ENCODE results near the gene TP73.
"Not testable (repeated sequence)": the region's sequence is repeated elsewhere in the genome, so short reads cannot be mapped to it uniquely, and the experiment has no call there.

The TP73 gene

DNA sequence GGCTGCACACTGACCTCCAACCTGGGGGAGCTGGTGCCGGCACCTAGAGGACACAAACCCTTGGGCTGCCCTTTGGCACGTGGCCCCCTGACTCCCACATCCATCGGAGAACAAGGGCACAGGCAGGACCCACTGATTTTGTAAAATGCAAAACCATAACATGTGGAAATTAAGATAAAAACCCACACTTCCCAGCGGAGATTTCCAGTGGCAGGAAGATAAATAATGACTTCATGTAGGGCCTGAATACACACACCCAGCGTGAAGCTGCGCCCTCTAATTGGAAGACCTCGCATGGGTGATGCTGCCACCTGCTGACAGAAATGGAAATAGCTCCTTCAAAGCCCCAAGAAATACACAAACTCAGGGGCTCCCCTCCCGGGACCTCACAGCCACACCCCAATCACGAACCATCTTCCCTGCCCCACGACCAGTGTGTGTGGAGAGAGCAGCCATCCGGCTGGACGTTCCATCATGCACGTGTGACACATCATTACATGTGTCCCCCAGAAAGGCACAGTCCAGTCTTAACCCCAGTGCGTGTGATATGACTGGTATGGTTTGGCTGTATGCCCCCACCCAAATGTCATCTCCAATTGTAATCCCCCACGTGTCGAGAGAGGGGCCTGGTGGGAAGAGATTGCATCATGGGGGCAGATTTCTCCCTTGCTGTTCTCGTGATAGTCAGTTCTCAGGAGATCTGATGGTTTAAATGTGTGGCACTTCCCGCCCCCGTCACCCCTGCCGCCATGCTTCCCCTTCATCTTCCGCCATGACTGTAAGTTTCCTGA lies 33.2 kb upstream of the TP73 start:
- peak; percentile 78 for DNase-seq (ENCODE audit: low read depth)

DNA sequence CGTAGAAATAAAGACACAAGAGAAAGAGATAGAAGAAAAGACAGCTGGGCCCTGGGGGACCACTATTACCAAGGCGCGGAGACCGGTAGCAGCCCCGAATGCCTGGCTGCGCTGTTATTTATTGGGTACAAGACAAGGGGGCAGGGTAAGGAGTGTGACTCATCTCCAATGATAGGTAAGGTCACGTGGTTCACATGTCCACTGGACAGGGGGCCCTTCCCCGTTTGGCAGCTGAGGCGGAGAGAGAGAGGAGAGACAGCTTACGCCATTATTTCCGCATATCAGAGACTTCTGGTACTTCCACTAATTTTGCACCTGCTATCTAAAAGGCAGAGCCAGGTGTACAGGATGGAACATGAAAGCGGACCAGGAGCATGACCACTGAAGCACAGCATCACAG lies 31.6 kb upstream of the TP73 start:
- no peak for DNase-seq (ENCODE audit: low read depth)

DNA sequence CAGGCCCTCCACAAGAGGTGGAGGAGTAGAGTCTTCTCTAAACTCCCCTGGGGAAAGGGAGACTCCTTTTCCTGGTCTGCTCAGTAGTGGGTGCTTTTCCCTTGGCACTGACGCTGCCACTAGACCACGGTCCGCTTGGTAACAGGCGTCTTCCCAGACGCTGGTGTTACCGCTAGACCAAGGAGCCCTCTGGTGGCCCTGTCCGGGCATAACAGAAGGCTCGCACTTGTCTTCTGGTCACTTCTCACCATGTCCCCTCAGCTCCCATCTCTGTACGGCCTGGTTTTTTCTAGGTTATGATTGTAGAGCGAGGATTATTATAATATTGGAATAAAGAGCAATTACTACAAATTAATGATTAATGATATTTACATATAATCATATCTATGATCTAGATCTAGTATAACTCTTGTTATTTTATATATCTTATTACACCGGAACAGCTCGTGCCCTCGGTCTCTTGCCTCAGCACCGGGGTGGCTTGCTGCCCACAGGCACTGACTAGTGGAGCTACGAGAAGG lies 31.1 kb upstream of the TP73 start:
- DNase-seq (ENCODE audit: low read depth), result peak; percentile 61

DNA sequence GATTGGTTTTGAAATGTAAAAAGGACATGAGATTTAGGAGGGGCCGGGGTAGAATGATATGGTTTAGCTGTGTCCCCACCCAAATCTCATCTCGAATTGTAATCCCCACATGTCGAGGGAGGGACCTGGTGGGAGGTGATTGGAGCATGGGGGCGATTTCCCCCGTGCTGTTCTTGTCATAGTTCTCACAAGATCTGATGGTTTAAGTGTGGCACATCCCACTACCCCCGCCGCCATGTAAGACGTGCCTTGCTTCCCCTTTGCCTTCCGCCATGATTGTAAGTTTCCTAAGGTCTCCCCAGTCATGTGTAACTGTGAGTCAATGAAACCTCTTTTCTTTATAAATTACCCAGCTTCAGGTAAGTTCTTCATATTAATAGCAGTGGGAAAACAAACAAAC lies 30.2 kb upstream of the TP73 start:
- not testable (repeated sequence) for DNase-seq (ENCODE audit: low read depth)

DNA sequence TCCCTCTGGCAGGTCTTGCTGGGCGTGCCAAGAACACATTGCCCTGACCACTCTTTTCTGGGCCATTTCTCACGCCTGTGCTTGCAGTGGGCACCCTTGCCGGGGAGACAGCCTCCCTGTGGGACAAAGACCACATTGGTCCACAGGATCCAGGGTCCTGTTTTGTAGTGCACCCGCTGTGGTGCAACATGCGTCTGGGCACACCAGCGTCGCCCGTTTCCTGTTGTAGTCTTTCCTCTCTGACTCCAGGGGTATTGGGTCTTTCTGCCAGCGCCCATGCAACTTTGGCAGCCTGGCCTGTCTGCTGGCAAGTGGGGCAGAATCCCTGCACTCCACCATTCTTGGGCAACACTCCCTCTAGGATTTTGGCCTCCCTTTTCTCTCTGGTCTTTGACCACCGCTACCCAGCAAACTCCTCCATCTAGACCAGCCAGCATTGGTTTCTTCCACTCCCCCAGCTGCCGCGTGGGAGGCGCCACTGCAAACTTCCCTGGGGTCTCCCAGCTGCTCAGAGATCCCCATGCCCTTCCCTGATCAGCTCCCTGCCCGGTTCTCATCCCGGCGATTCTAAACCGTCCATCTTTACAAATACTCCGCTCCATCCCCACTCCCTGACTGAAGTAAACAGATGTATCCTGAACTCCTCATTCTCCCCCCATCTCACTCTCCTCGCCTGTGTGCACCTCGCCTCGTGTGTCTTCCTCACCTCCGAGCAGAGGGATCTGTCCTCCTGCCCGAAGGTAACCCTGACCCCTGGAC lies 28.7 kb upstream of the TP73 start:
- DNase-seq (ENCODE audit: low read depth), result no peak

DNA sequence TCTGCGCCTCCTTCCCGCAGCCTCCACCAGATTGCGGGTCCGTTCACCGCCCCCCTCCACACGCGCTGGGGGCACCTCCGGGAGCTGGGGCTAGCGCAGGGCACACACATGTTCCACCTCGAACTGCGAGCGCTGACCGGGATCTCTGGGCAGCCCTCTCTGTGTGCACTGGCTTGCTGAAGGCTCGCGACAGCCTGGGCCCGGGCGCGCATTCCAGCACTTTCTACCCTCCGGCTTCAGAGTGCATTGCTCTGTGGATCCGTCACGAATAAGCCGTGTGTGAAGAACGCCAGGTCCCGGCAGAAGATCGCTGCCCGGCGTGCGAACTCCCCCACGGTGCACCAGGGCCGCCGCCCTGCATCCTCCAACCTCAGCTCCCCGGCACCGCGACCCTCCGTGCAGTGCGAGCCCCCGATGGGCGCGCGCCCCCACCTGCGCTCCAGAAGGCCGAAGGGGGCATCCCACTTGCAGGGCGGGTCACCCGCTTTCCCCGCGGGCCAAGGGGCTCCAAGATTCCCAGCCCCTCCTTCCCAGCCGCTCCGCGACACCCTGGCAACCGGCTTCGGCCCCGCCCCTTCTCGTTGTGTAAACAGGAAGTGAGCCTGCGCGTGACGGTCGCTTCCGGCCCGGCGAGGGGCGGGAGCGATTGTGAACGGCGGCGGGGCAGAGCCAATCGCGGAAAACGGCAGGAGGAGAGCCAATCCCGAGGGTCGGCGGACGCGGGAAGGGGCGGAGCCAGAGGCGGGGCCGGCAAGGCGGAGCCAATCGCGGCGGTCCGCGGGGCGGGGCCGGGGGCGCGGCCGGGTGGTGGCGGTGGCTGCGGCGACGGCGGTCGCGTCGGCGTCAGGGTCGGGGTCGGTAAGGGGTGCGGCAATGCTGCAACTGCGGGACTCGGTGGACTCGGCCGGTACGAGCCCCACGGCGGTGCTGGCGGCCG lies 27.8 kb upstream of the TP73 start, which contains the start of gene TPRG1L:
Gene TPRG1L, plus strand, starts transcription at position 816 of the 937 bp plus-strand sequence. Its CDS starts 58 bp downstream, at position 874.
- DNase-seq (ENCODE audit: low read depth), result peak; percentile 96

DNA sequence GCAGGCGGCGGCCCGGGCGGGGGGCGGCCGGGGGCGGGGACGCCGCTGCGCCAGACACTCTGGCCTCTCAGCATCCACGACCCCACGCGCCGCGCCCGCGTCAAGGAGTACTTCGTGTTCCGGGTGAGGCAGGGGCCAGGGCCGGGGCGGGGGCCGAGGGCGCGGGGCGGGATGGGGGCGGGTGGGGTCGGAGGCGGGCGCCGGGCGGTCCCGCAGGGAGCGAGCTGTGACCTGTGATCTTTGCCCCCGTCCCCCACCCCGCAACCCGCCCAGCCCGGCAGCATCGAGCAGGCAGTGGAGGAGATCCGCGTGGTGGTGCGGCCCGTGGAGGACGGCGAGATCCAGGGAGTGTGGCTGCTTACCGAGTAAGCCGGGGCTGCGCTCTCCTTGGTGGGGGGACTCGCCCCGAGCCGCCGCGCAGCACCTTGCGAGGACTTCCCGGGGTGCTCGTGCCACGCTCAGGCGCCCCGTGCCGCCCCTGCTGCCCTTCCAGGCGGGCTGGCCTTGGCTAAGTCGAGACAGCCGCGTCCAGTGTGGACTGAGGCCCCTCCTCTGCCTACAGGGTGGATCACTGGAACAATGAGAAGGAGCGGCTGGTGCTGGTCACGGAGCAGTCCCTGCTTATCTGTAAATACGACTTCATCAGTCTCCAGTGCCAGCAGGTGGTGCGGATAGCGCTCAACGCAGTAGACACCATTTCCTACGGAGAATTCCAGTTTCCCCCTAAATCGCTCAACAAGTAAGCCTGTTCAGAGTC lies 27.0 kb upstream of the TP73 start:
- peak; percentile 47 for DNase-seq (ENCODE audit: low read depth)

DNA sequence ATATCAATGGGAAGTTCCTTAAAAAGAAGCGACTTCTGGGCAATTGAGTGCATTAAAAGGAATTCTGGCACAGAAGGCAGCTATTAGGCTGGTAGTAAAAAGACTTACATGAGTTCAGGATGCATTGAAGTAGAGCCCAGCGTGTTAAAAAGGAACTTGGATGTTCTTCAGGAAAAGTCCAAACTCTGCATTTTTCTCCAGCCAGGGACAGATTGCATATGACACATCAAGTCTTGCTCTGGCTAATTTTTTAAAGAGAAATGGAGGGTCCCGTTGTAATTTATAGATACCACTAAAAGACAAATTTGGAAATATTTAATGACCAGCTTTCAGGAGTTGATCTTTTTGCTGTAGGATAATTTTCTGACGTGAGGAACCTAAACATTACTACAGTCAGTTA lies 26.3 kb upstream of the TP73 start:
- DNase-seq (ENCODE audit: low read depth), result no peak

DNA sequence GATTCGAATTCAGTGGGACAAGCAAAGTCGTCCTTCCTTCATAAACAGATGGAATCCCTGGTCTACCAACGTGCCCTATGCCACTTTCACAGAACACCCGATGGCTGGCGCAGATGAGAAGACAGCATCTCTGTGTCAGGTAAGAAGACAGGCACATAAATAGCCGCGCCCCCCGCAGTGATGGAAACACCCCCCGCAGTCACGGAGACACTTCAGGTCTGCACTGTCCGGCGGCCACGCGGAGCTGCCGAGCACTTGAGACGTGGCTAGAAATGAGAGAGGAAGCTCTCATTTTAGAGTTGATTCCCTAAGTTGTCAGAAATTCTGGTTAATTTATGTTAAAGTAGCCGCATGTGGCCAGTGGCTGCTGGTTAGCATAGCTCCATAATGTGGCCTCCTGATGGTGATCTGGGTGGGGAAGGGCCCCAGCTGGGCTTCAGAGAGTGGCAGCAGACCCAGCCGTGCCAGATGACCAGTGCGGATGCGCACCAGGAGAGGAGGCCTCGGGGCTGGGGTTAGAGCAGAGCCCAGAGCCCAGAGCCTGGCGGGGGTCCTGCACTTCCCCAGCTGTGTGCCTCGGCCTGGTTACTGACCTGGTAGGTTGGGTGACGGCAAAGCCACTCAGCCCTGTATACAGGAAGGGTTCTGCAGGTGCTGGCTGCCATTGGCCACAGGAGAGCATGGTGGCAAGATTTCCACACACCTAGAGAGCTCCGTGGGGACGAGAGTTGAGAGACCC lies 24.6 kb upstream of the TP73 start:
- no peak for DNase-seq (ENCODE audit: low read depth)

DNA sequence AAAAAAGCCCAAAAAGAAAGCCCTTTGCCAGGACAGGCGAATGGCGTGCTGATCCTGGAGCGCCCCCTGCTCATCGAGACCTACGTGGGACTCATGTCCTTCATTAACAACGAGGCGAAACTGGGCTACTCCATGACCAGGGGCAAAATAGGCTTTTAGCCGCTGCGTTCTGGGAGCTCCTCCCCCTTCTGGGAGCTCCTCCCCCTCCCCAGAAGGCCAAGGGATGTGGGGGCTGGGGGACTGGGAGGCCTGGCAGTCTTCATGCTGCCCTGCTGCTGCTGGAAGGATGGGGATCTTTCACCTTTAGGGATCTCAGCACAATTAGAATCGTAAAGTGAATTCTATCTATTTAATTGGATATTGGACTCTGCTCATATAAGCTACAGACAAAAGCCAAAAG lies 23.9 kb upstream of the TP73 start:
- no peak for DNase-seq (ENCODE audit: low read depth)

DNA sequence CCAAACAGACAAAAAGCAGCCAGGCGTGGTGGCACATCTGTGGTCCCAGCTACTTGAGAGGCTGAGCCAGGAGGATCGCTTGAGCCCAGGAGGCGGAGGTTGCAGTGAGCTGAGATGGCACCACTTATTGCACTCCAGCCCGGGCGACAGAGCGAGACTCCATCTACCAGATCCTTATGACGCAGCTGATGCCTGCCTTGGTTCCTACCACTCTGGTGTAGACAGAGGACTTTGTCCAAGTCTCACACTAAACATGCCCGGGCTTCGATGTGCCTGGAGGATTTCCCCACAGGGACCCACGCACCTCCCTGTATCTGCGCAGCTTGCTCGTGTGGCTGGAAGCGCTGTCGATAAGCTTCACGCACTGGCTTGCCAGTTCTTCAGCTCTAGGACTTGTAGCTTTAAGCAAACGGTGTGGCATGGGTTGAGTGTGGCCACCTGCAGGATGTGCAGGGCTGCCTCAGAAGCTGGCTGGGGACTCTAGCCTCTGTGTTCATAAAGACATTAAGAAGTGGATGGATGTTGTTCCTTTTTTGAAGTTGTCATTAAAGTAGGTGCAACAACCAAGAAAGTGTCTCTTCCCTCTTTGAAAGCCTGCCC lies 22.7 kb upstream of the TP73 start:
- no peak for DNase-seq (ENCODE audit: low read depth)

DNA sequence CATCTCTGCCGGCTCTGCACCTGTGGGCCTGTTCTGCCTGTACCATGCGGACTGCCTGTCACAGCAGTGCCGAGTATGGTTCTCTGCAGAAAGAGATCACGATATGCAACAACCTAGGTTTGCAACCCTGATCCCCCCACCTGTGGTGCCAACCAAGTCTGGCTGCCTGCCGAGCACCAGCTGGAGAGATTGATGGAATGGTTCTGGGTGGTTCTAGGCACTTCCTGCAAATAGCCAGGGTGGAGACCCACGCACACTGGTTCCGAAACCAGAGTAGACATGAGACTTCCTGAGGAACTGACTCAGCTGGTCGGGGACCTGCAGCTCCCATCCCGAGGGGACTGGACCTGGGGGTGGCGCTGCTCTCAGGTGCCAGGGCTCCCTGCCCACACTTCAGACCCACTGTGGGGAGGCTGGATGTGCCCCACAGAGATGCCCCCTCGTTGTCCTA lies 22.1 kb upstream of the TP73 start:
- no peak for DNase-seq (ENCODE audit: low read depth)

DNA sequence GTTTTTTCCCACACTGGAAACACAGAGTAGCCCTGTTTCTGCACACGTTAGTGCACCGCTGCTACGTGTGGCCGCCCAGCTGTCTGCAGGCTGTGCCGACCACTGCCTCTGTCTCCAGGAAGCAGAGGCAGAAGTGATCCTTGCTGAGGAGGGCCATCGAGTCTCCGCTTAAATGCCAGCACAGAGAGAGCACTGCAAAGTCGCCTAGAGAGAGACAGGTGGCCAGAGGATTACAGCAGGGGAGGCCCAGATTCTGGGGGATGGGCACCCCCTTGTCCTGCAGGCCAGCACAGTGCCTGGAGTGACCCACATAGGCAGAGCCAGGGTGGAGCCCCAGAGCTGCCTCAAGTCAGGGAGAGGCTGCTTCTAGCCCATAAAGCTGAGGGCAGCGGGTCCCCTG lies 21.4 kb upstream of the TP73 start:
- DNase-seq (ENCODE audit: low read depth), result no peak

DNA sequence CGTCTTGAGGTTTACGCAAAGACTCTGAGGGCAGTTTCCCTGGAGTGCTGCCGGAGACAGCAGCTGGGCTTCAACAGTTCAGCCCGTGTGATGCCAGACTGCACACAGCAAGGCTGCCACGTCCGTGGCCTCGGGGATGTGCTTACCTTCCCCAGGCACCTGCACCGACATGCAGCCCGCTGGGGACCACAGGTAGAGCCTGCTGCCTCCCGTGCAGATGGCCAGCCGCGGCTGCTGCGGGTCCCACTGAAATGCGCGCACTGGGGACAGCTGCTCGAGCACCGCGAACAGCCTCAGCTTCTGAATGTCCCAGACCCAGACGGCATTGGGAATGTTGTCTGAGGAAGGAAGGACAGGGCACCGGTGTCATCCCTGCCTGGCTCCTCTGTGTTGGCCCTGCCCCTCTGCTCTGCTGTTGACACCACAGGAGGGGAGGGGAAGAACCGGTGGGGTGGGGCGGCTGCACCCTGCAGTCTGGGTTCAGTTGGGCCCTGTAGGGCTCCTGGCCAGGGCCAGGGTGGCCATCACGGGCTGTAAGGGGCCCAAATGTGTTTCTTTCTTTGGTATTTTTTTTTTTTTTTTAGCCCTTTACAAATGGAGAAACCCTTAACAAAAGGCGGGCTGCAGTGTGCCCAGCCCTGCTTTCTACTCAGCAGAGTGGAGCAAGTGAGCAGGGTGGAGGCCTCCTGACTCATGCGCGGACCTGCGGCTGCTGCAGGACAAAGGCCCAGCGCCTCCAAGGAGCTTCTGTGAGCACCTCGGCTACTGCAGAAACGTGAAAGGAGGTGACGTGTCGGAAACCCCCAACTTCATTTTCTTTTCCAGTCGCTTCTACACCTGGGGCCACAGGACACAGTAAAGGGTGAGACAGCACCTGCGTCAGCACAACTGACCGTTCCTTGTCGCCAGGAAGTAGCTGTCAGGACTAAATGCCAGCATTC lies 20.7 kb upstream of the TP73 start:
- no peak for DNase-seq (ENCODE audit: low read depth)

DNA sequence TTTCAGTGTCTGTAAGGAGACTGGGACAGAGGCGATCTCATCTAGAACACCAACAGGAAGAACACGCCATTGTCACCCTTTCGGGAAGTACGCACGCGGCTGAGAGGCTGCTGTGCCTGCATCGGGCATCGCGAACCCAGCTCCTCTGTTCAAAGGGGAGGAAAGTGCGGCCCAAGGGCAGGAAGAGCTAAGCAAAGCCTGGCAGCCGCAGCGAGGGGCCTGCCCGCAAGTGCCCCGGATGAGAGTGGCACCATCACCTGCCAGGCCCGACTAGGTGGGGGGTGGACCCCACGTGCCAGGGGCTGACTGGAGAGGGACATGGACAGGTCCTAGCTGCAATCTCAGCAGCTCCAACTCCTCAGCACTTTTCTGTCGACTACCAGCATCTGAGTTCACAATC lies 20.0 kb upstream of the TP73 start:
- no peak for DNase-seq (ENCODE audit: low read depth)

DNA sequence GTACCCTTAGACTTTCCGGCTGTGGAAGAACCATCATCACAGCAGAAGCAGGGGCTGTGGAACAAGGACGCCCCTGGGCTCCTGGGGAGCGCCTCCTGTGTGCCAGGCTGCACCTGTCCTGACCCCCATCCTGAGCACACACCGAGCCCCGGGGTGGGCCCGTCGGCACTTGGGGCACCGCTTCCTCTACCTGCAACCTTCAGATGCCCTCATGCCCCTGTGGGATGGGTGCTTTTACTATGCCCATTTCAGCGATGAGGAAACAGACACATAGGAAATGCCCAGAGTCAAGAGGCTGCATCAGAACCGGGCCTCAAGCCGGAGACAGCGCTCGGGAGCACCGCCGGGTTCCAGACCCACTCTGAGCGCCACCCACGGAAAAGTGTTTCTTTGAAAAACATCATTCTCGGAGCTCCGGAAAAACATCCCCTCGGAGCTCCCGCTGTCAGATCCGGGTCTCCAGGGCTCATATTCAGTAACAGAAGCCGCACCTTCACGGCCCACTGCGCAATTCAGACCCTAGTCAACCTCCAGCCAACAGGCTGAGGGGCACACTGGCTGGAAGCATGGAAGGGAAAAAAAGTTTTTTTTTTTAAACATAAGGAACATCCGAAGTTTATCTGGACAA lies 19.5 kb upstream of the TP73 start:
- DNase-seq (ENCODE audit: low read depth), result no peak

DNA sequence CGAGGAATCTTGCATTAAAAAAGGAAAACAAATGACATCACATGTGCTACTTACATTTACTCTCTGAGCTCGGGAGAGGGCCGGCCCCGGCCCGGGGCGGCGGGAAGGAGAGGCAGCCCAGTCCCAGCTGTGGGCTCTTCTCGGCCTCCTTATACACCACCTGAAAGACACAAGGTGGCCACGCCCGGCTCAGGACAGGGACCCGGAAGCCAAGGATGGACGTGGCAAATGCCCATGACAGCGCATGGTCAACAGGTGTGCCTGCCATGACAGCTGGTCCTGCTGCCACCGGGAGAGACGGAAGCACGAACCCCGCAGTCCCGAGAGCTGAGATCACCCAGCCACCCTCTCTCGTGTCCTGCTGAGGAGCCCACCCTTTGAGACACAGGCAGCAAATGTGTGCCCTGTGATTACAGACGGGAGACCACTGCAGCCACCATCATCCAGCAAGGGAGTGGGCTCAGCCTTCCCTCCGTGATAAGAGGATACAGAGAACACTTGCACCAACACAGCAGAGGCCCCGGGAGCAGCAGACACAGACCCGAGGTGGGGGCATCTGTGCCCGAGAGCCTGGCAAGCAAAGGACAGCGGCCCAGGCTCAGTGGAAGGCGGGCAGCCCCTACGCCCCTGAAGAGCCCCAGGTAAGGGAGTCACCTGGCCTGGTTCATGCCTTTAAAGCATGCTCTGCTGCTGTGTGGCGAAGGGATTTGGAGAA lies 18.8 kb upstream of the TP73 start:
- DNase-seq (ENCODE audit: low read depth), result no peak

Measured in EH (cell line).